IMR-90 (cell line): ENCODE data around the gene CYB561D2. TPM values are rescaled to one million over a fixed set of nuclear protein-coding genes. Genes with fewer than 3 reads are reported as not detected.

Experiments used
- ATAC-seq: fragments of 200-7000 bp; cut with Tn5 transposase; 2 replicates; pipeline ENCODE4 v1.9.1; 2020; ENCODE audit warnings: low read depth, mild to moderate bottlenecking, moderate library complexity
- BruUV-seq: library from RNA; stranded (reverse); fragments of 400-500 nt; replicated peaks from 2 replicates; lab custom pipeline; 2021; lab: Mats Ljungman, UMichigan
- CTCF ChIA-PET: fragments of 300-600 bp; formaldehyde crosslinking; extraction: SDS; loops from one replicate; lab custom pipeline; 2021; ENCODE audit warnings: antibody characterized with exemption; lab: Yijun Ruan, JAX
- POLR2A ChIA-PET: fragments of 300-600 bp; sonication (Branson Sonifier 250); formaldehyde crosslinking; loops from one replicate; lab custom pipeline; 2022; ENCODE audit warnings: antibody characterized with exemption; ENCODE audit not compliant: unreplicated experiment; lab: Charles Lee
- DNase-seq: peaks from one replicate; pipeline ENCODE4 v3.0.0; 2013
- H2AFZ ChIP-seq: replicated peaks from 2 replicates; pipeline ENCODE3; 2013; ENCODE audit warnings: low read length, mild to moderate bottlenecking; ENCODE audit not compliant: poor library complexity
- H2AK5ac ChIP-seq: 2 replicates; pipeline ENCODE4 v1.6.1; 2013; ENCODE audit warnings: low read depth, low read length, inconsistent platforms
- H2AK9ac ChIP-seq: replicated peaks from 2 replicates; pipeline ENCODE3; 2013; ENCODE audit warnings: mild to moderate bottlenecking, low read depth, low read length, moderate library complexity; ENCODE audit not compliant: poor library complexity
- H2BK120ac ChIP-seq: 2 replicates; pipeline ENCODE4 v1.6.1; 2013; ENCODE audit warnings: low read depth, low read length, inconsistent platforms
- H2BK15ac ChIP-seq: 3 replicates; pipeline ENCODE4 v1.6.1; 2013; ENCODE audit warnings: low read depth, low read length, inconsistent platforms
- H2BK20ac ChIP-seq: 2 replicates; pipeline ENCODE4 v1.6.1; 2013; ENCODE audit warnings: low read depth, mild to moderate bottlenecking, inconsistent platforms, low read length, moderate library complexity
- H2BK5ac ChIP-seq: 2 replicates; pipeline ENCODE4 v1.6.1; 2013; ENCODE audit warnings: mild to moderate bottlenecking, low read depth, low read length, inconsistent platforms; ENCODE audit not compliant: poor library complexity, severe bottlenecking
- H3K14ac ChIP-seq: replicated peaks from 2 replicates; pipeline ENCODE4 v1.6.1; 2013; ENCODE audit warnings: low read depth, low read length, inconsistent platforms
- H3K18ac ChIP-seq: 2 replicates; pipeline ENCODE4 v1.6.1; 2013; ENCODE audit warnings: low read depth, low read length, control low read depth
- H3K23ac ChIP-seq: 2 replicates; pipeline ENCODE4 v1.6.1; 2013; ENCODE audit warnings: low read depth, low read length, inconsistent platforms
- H3K27ac ChIP-seq: 2 replicates; pipeline ENCODE4 v1.5.1; 2013; ENCODE audit warnings: mild to moderate bottlenecking, control low read depth, low read length; ENCODE audit not compliant: insufficient read depth
- H3K27me3 ChIP-seq: 2 replicates; pipeline ENCODE4 v1.6.1; 2013; ENCODE audit warnings: low read length; ENCODE audit not compliant: control insufficient read depth, insufficient read depth
- H3K36me3 ChIP-seq: 2 replicates; pipeline ENCODE4 v1.6.1; 2013; ENCODE audit warnings: low read length, mixed read lengths; ENCODE audit not compliant: control insufficient read depth, insufficient read depth
- H3K4ac ChIP-seq: 2 replicates; pipeline ENCODE4 v1.6.1; 2013; ENCODE audit warnings: low read depth, low read length, inconsistent platforms
- H3K4me1 ChIP-seq: 2 replicates; pipeline ENCODE4 v1.6.1; 2013; ENCODE audit warnings: low read length, mixed read lengths; ENCODE audit not compliant: control insufficient read depth, insufficient read depth
- H3K4me2 ChIP-seq: 2 replicates; pipeline ENCODE4 v1.6.1; 2013; ENCODE audit warnings: low read depth, mild to moderate bottlenecking, control low read depth, low read length, moderate library complexity
- H3K4me3 ChIP-seq: 2 replicates; pipeline ENCODE4 v1.5.1; 2013; ENCODE audit warnings: low read depth, mild to moderate bottlenecking, control low read depth, low read length, moderate library complexity; ENCODE audit not compliant: insufficient read depth
- H3K56ac ChIP-seq: 2 replicates; pipeline ENCODE4 v1.6.1; 2013; ENCODE audit warnings: low read length, inconsistent platforms; ENCODE audit not compliant: insufficient read depth; ENCODE audit errors: extremely low read depth
- H3K79me1 ChIP-seq, 2 experiments: 2 replicates each; pipeline ENCODE4 v1.6.1; 2013; ENCODE audit warnings: low read length in 2 of 2, inconsistent platforms in 1 of 2, low read depth in 1 of 2
- H3K9ac ChIP-seq: 2 replicates; pipeline ENCODE4 v1.6.1; 2013; ENCODE audit warnings: low read depth, low read length, control low read depth
- H3K9me1 ChIP-seq: 2 replicates; pipeline ENCODE4 v1.6.1; 2013; ENCODE audit warnings: low read length, inconsistent platforms; ENCODE audit not compliant: insufficient read depth
- H3K9me3 ChIP-seq: 2 replicates; pipeline ENCODE4 v1.6.1; 2013; ENCODE audit warnings: low read length; ENCODE audit not compliant: control insufficient read depth, insufficient read depth
- H4K20me1 ChIP-seq: 2 replicates; pipeline ENCODE4 v1.6.1; 2013; ENCODE audit warnings: low read length, inconsistent platforms; ENCODE audit not compliant: insufficient read depth
- H4K5ac ChIP-seq: 2 replicates; pipeline ENCODE4 v1.6.1; 2013; ENCODE audit warnings: mild to moderate bottlenecking, low read depth, low read length, control low read depth
- H4K8ac ChIP-seq, 2 experiments: 2 replicates each; pipeline ENCODE4 v1.6.1; 2013; ENCODE audit warnings: low read depth in 2 of 2, low read length in 2 of 2, control low read depth in 1 of 2, inconsistent platforms in 1 of 2
- H4K91ac ChIP-seq: 2 replicates; pipeline ENCODE4 v1.6.1; 2013; ENCODE audit warnings: low read depth, low read length, inconsistent platforms; ENCODE audit not compliant: insufficient read depth
- BHLHE40 ChIP-seq: fragments of 150-350 bp; IDR thresholded peaks from 2 replicates; pipeline ENCODE4 v1.6.1; 2016; ENCODE audit warnings: mild to moderate bottlenecking, low read depth, low read length
- CEBPB ChIP-seq: IDR thresholded peaks from 2 replicates; pipeline ENCODE4 v1.6.1; 2012; ENCODE audit warnings: low read depth, low read length, improper control_type of control experiment
- CHD1 ChIP-seq: IDR thresholded peaks from 2 replicates; pipeline ENCODE4 v1.6.1; 2012; ENCODE audit warnings: low read depth, low read length, improper control_type of control experiment
- MAFK ChIP-seq: IDR thresholded peaks from 2 replicates; pipeline ENCODE4 v1.6.1; 2012; ENCODE audit warnings: low read depth, low read length, improper control_type of control experiment
- MAZ ChIP-seq: IDR thresholded peaks from 2 replicates; pipeline ENCODE4 v1.6.1; 2012; ENCODE audit warnings: low read depth, mild to moderate bottlenecking, low read length, improper control_type of control experiment, moderate library complexity, borderline replicate concordance
- NFE2L2 ChIP-seq: fragments of 150-350 bp; IDR thresholded peaks from 2 replicates; pipeline ENCODE4 v1.6.1; 2016; ENCODE audit warnings: low read depth, mild to moderate bottlenecking, low read length
- WGBS, 2 experiments: methylation state at CpG; one replicate each; pipeline versions ENCODE4 v1.1.5 to v1.1.7; 2013; ENCODE audit warnings: missing lambda C conversion rate in 2 of 2; ENCODE audit not compliant: insufficient read length in 1 of 2; ENCODE audit errors: extremely low coverage in 2 of 2; 5-methylcytosine and 5-hydroxymethylcytosine counted together
- dilution Hi-C: fragments of 300-500 bp; cut with HindIII; formaldehyde crosslinking; loops from one replicate; pipeline ENCODE4 v1.14.3; 2018; ENCODE audit warnings: low sequenced_read_pairs; ENCODE audit not compliant: unreplicated experiment
- in situ Hi-C: fragments of 300-500 bp; cut with MboI; formaldehyde crosslinking; loops from 3 replicates; pipeline ENCODE4 v1.14.3; 2019; ENCODE audit warnings: low sequenced_read_pairs, inconsistent platforms, mixed read lengths
- intact Hi-C: fragments of 100-400 bp; cut with micrococcal nuclease; formaldehyde crosslinking; loops from 2 replicates; pipeline ENCODE4 v1.10.0; 2022
- polyA plus RNA-seq, 3 experiments: library from polyadenylated mRNA; depleted of rRNA; stranded (reverse); fragments of >200 nt; gene quantifications; 2 replicates each; pipeline ENCODE4 v1.2.3, GENCODE V29; 2012; ENCODE audit warnings: low replicate concordance in 1 of 3
- total RNA-seq: library from RNA; depleted of rRNA; stranded (reverse); fragments of >200 nt; gene quantifications from 2 replicates; pipeline ENCODE4 v1.2.3, GENCODE V29; 2012
- TF ChIP-seq, protein P1 (sequence below): fragments of 150-350 bp; IDR thresholded peaks from 2 replicates; pipeline ENCODE4 v1.6.1; 2017; ENCODE audit warnings: mild to moderate bottlenecking, antibody characterized with exemption, low read length, low read depth
- TF ChIP-seq, protein P2 (sequence below): fragments of 150-350 bp; IDR thresholded peaks from 2 replicates; pipeline ENCODE4 v1.6.1; 2016; ENCODE audit warnings: low read depth, mild to moderate bottlenecking, low read length, moderate library complexity, borderline replicate concordance

Gene CYB561D2
- total and polyA plus RNA-seq, 2 of the 4 experiments (the other 2 are of a cell fraction), result 29.2 to 31.7 TPM

DNA sequence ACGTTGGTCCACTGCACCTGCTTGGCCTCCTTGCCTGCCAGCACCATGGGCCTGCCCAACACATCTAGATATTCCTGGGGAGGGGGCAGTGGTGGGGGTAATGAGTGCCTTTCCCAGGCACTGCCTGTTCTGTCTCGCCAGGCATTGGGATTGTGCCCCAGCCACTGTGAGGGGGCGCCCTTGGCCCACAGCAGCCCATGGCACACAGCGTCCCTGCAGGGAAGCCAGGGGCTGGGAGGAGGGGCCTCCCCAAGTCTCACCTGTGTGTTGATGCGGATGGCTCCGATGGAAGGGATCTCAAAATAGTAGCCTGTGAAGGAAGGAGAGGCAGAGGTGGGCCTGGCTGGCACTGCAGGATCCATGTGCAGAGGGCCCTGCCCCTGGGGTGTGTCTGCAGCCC, 27.4 kb downstream of the CYB561D2 start:
- ATAC-seq, result no peak
- Histone ChIP-seq H3K23ac (no peak overlapping the region), H3K79me1 (no peaks in the 10 kb centered on the region), H3K27ac (no peak overlapping the region), H2BK5ac (no peak overlapping the region), H3K18ac (no peak overlapping the region), H3K36me3 (no peaks in the 10 kb centered on the region), H4K91ac (no peak overlapping the region), H3K4ac (no peak overlapping the region), H3K9ac (no peak overlapping the region), H2AK5ac (no peak overlapping the region), H2BK15ac (no peak overlapping the region), H3K4me1 (no peaks in the 10 kb centered on the region), H3K56ac (no peak overlapping the region), H2AK9ac (no peak overlapping the region), H3K27me3 (peaks cover 27% of the 10 kb centered on the region), H3K9me1 (no peaks in the 10 kb centered on the region), H4K8ac (no peak overlapping the region), H2BK120ac (no peak overlapping the region), H3K9me3 (no peaks in the 10 kb centered on the region), H2BK20ac (no peak overlapping the region), H3K4me2 (no peak overlapping the region), H2AFZ (no peak overlapping the region), H3K14ac (no peak overlapping the region), H4K5ac (no peak overlapping the region), H3K4me3 (no peak overlapping the region), H4K20me1 (no peaks in the 10 kb centered on the region)
- dilution Hi-C loops, result no loop called here
- no peak for TF ChIP-seq MAZ
- TF ChIP-seq, protein P1, sequence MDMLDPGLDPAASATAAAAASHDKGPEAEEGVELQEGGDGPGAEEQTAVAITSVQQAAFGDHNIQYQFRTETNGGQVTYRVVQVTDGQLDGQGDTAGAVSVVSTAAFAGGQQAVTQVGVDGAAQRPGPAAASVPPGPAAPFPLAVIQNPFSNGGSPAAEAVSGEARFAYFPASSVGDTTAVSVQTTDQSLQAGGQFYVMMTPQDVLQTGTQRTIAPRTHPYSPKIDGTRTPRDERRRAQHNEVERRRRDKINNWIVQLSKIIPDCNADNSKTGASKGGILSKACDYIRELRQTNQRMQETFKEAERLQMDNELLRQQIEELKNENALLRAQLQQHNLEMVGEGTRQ, result no peak
- no peak for TF ChIP-seq CEBPB
- TF ChIP-seq, protein P2, sequence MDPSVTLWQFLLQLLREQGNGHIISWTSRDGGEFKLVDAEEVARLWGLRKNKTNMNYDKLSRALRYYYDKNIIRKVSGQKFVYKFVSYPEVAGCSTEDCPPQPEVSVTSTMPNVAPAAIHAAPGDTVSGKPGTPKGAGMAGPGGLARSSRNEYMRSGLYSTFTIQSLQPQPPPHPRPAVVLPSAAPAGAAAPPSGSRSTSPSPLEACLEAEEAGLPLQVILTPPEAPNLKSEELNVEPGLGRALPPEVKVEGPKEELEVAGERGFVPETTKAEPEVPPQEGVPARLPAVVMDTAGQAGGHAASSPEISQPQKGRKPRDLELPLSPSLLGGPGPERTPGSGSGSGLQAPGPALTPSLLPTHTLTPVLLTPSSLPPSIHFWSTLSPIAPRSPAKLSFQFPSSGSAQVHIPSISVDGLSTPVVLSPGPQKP, result no peak
- no peak for TF ChIP-seq BHLHE40
- TF ChIP-seq MAFK, result no peak
- no peak for TF ChIP-seq NFE2L2
- TF ChIP-seq CHD1, result no peak
- in situ Hi-C loops, result no loop called here
- POLR2A ChIA-PET, result no interaction called here
- intact Hi-C loops, result no loop called here
- DNase-seq, result no peak
- CTCF ChIA-PET, result no interaction called here
- BruUV-seq, result no TSS peak
- WGBS, 2 experiments, result no CpG with 5 or more reads among the region's 6 CpGs
